HPDE6-E6E7 (cell line): ENCODE data around the gene PSMD7.

Experiments
- DNase-seq: peaks from one replicate; pipeline ENCODE4 v3.0.0; 2011; ENCODE audit warnings: missing footprints; ENCODE audit errors: extremely low spot score

PSMD7 gene

DNA sequence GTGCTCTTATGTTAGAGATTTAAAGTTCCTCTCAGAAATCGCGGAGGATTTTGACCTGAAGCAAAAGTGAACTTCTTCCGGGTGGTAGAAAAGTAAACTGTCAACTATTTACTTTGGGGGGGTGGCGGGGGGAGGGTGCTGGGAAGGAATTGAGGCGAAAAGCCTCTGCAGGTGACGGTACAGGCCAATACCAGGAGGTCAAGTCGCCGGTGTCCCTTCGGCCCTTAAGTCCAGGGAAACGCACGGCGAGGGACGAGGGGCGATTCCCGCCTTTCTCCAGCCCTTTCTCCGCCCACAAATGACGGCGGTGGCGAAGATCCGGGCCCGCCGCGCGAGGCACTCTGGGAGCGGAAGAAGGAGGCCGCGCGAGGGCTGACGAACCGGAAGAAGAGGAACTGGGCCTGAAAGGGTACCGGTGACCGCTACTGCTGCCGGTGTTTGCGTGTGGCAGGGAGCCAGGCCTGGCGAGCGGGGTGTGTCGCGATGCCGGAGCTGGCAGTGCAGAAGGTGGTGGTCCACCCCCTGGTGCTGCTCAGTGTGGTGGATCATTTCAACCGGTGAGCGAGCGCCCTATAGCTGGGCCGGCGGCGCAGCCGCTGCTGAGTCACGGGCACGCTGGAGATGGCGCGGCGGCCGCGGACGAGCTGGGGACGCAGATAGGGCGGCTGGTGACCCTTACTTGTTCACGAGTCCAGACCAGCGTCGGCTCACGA lies at the start of gene PSMD7:
PSMD7 (plus strand) TSS at position 383 of the 713 bp plus-strand sequence; CDS start at position 484, 101 bp downstream.
- DNase-seq = peak; percentile 91

DNA sequence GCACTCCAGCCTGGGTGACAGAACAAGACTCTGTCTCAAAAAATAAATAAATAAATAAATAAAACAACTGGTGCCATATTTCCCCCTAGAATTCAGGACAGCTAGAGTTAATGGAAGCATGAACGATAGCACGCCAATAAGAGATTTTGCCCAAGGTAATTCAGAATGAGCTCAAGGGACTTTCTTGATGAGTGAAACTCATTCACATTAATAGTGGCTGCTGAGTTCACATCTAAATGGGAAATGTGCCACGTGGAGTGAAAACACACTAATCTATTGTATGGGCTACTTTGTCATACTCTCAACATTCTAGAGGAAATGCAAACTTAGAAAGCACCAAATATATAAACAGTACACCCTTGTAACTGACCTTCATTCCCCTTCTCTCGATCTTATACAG lies 47.4 kb upstream of the PSMD7 start:
- DNase-seq = no peak

DNA sequence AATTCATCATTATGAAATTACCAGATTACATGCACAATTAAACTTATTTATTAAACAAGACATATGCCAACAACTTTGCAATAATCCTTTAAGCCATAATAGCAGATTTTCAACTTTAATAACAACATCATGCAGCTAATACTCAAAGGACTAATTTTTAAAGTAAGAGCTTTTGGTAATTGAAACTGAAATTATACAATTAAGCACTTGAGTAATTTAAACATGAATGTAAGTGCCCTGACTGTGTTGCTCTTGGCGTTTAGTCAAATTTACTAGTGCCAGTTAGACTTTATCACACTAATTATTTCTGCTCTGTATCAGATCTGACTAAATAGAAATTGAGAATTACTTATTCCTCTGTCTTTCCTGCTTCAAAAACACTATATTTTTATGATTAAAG lies 46.8 kb upstream of the PSMD7 start:
- DNase-seq = no peak

DNA sequence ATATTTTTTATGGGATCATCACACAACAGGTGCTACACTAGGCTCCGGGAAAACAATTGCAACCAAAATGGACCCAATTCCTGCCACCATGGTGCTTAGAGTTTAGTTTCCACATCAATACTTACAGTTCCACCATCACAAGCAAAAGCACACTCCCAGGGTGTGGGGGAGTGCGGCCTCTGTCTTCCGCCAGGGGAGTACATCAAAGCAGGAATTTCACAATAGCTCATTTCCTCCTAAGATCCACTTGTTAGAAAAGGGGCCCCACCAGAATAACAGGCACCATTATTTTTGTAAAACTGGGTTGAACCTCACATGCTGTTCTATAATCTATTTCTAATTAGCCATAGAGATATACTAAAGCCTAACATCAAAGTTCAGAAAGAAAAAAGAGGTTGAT lies 44.3 kb upstream of the PSMD7 start:
- no peak for DNase-seq

DNA sequence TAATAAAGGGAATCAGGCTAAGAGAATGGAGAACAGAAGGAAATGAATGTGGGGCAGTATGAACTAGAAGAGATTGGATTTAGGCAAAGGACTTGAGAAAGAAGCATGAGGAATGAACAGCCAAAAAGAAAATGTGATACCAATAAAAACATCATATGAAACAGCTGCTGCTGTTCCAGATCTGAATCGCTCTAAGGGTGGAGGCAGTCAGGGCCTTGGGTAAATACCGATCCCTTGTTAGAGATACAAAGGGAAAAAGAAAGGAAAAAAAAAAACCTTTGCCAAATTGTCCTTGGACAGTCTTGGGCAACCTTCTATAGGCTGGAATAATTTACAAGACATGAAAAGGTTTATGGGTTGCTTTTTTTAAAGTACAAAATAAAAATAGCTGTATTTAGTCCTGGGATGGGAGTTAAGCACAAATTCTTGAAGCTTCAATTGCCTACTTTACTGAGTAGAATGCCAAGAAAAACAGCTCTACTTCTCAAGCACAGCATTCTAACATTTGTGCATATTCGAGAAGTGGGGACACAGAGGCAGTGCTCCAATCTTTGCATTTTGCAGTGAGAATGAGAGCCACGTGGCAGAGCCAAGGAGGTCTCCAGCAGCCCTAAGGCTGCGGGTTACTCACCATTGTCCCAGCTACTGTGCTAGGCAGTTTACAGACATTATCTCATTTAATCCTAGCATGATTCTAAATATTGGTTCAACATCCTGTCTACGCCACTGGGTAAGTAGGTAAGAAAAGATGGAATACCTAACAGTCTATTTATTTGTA lies 43.3 kb upstream of the PSMD7 start:
- DNase-seq = no peak

DNA sequence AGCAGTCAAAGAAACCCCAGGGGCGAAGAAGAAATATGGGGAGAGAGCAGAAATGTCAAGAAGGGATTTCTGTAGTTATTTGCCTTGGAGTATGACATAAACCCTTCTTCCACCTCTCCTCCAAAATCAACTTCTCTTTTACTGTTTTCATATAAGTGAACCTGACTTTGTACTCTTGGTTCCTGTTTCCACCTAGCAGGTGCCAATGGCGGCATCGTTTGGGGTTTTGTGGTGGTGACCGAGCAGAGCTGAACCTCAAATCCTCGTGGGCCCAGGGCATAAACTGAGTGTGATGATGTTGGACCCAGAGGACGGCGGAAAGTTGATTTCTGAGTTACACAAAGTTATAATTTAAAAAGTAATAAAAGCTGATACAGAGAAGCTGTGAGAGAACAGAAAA lies 39.6 kb upstream of the PSMD7 start:
- no peak for DNase-seq

DNA sequence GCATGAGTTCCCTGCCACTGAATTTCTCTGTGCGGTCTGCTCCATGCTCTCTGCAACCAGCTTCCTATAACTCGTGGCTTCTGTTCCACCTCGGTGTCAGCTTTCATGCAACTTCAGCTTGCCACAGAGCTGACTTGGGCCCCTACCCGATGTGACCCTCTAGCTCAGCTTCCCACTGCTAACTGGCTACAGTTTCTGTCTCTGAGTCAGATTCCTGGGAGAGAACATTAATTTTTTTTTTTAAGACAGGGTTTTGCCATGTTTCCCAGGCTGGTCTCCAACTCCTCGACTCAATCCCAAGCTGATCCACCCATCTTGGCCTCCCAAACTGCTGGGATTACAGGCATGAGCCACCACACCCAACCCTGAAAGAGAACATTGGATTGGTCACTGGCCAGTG lies 35.5 kb upstream of the PSMD7 start:
- DNase-seq = no peak

DNA sequence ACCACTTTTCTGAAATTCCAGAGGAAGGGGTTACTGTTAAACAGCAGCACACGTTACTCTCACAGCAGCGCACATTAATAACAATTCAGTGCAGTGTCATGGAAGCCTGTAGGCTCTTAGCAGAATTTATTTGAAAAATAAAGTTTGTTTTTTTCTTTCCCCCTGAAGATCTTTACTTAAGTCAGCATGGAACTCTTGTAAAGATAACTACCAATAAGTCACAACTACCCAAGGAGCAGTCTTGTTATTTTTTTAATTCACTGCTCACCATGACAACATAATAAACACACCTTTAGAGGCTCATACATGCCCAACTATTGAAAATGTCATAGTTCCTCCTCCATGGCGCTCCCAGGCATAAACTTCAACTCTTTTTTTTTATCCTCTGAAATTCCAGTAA lies 31.8 kb upstream of the PSMD7 start:
- DNase-seq = no peak

DNA sequence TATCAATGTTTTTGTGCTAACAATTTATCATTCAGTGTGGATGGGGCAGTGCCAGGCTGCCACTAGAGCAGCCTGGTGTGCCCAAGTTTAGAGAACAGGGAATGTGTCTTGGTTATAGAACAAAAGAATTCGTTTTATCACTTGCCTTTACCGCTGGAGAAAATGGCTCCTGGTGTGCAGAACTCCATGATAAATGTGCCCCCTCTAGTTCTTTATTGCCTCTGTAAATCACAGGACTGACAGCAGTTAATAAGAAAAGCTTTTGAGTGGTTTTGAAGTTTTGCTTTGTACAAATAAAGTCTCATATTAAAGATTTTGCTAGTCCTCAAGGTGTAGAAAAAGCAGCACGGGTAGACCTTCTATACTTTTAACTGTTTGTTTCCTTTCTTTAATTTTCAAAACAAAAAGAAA lies 28.2 kb upstream of the PSMD7 start:
- DNase-seq = no peak

DNA sequence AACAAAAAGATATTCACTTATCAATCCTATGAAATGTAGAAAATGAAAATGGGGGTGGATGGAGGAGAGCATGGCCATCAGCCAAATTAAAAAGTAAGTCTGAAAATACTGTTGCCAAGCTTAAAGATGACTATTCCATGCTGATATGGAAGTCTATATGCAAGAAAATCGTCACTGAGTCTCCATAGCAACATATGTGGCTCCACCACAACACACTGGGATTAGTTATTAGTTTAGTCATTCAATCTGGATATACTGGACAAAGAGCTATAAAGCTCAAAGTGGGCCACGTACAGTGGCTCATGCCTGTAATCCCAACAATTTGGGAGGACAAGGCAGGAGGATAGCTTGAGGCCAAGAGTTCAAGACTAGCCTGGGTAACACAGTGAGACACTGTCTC lies 24.7 kb upstream of the PSMD7 start:
- no peak for DNase-seq

DNA sequence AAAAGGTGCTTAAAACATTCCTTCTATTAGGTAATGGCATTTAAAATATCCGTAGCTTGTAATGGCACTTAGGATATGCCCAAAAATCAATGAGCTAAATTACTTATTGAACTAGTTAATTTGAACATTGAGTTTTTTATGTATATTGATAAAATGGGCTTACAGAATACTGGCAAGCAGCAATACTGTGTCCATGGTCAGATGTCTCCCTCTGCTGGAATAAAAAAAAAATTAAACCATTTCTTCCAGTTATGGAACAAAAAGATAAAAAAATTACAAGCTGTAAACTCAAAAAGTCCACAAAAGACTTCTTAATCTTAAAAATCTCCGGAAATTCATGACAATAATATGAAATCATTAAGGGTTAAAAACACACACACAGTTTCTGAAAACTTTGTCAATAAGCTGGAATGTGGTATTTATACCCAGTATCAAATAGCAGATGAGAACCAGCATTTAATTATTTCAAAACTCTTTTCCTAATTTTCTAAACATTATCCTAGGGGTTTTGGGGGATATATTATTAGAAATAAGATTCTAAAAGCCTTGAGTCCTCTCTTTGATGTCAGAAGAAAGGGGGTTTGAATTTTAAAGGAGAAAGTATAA lies 21.5 kb upstream of the PSMD7 start:
- peak; percentile 48 for DNase-seq

DNA sequence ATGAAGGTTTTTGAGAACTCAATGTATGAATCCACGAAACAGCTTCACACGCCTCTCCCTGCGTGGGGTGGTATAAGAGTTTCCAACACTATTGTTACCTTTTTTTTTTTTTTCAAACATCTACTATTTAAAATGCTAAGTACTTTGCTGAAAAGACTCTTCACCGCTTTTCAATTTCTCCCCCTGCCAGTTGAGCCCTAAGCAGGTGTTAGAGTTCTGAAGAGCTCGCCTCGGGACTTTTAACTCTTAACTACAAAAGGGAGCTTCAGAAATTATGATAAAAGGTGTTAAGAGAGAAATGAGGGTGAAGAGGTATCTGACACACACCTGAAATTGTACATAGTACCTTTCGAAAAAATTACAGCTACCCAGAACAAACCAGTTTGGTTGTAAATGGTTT lies 20.9 kb upstream of the PSMD7 start:
- DNase-seq = no peak

DNA sequence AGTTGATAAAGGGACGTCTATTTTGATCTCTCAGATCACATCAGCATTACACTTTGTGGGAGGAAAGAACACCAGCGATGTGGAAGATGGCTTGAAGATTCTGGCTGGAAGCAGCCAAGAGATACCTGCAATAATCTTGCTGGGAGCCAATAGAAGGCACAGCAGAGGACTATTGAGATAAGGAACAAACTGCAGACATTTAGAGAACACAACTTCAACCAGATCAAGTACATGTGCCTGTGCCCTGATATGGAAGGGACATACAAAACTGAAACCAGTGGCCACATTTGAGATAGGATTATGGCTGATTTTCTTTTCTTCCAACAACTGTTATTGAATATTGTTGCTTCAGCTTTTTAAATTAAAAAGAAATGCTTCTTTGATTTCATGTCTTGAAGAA lies 18.6 kb upstream of the PSMD7 start:
- no peak for DNase-seq

DNA sequence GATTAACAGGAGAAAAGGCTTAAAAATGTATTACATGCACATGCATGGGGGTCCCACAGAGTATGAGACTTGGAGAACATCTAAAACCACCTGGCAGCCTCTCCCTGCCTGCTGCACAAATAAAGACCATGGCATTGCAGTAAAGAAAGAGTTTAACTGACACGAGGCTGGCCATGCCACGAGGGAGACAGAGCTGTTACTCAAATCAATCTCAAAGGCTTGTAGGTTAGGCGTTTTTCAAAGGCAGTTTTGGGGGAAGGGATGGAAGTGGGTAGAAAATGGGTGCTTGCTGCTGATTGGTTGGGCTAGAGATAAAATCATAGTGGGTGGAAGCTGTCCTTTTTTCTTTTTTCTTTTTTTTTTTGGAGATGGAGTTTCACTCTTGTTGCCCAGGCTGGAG lies 17.3 kb upstream of the PSMD7 start:
- DNase-seq = no peak

DNA sequence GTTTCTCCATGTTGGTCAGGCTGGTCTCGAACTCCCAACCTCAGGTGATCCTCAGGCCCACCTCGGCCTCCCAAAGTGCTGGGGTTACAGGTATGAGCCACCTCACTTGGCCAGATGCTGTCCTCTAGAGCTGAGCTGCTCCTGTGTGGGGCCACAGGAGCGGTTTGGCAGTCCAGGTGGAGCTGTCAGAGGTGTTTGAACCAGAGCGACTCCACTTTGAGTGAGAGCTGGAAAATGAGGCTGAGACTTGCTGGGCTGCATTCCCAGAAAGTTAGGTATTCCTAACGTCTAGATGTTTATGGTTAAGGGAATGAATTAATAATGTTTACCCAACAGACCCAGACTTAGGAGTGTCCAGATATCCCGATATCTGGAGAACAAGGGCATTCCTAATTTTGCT lies 16.8 kb upstream of the PSMD7 start:
- DNase-seq = no peak

DNA sequence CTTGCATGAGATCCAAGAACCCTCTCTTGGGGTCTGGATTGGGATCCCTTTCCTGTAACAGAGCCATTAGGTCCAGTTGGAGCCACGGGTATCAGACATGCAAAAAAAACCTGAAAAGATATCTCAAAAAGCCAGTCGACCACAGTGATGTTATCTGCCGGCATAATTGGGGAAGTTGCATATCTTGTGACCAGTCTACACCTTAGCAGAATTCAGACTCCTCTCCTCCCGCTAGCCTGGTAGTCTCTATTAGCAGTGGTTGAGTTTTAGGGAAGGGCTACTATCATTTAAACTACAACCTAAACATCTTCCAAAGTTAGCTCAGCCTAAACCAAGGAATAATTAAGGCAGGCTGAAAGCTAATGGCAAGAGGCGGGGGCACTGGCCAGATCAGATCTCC lies 16.2 kb upstream of the PSMD7 start:
- DNase-seq = no peak

DNA sequence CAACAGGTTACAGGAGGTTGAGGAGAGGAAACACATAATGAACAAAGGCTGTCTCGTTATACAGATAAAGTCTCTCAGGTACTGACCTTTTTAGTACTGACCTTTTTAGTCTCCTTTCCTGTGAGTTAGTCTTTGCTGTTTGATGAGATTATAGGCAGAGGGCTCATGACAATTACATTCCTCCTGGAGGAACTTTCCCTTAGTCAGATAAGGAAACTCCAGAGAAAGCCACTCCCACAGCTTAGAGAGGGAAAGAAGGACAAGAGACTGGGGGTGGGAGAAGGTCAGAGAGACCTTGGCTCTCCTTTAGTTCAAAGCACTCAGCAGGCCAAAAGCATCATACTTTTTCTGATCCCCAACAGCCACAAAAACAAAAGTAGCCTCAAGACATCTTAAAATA lies 15.3 kb upstream of the PSMD7 start:
- DNase-seq = no peak

DNA sequence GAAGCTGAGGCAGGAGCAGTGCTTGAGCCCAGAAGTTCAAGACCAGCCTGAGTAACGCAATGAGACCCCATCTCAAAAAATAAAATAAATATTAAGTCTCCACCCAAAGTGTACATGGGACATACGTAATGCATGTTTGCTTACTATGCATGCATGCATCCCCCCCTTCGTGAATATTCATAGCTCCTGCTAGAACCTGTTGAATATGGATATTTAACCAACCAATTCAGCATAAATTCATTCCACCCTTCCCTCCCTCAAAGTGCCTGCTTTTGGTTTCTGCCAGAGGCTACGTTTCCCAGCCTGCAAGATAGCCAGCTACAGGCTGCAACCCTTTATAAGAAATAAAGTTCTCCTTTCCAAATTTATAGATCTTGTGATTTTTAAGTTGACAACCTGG lies 12.9 kb upstream of the PSMD7 start:
- DNase-seq = no peak

DNA sequence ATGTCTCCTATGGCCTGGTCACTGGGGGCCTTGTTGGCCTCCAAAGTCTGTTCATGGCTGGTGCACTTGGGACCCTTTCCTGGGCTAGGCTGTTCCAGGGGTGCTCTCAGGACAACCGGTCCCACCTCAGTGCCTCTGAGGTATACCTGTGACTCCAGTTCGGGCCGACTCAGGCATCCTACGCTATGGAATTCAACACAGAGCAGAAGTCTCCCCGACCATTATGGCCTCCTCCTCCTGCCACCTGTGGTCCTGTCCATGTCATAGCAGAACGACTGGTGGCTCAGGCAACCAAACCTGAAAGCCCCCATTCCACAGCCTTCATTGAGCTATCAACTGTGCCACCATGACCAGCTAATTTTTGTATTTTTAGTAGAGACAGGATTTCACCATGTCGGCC lies 8.5 kb upstream of the PSMD7 start:
- DNase-seq = no peak

DNA sequence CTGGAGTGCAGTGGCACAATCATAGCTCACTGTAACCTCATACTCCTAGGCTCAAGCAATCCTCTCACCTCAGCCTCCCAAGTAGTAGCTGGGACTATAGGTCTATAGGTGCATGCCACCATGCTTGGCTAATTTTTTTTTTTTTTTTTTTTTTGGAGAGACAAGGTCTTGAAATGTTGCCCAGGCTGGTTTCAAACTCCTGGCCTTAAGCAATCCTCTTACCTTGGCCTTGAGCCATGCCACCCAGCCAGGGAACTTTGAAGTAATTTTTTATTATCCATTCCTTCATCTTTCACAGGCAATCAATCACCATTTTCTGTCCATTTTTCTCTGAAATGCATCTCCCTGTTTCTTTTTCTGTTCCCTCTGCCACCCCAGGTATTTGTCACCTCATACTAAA lies 6.3 kb upstream of the PSMD7 start:
- DNase-seq = no peak

DNA sequence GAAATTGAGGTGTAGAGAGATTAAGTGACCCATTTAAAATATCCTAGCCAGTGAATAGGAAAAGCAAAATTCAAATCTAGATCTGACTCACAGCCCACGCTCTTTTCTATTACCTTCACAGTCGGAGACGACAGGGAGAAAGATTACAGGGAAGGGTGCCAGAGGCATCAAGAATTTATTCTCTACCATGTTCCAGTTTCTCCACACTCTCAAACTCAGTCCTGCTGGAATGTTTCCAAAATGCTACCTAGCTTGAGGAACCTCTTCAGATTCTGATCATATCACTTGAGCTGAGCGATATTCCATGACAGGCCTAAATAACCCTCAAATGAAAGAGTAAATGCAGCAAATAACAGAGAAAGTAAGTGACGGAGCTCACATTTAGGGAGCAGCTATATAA lies 5.4 kb upstream of the PSMD7 start:
- DNase-seq = no peak

DNA sequence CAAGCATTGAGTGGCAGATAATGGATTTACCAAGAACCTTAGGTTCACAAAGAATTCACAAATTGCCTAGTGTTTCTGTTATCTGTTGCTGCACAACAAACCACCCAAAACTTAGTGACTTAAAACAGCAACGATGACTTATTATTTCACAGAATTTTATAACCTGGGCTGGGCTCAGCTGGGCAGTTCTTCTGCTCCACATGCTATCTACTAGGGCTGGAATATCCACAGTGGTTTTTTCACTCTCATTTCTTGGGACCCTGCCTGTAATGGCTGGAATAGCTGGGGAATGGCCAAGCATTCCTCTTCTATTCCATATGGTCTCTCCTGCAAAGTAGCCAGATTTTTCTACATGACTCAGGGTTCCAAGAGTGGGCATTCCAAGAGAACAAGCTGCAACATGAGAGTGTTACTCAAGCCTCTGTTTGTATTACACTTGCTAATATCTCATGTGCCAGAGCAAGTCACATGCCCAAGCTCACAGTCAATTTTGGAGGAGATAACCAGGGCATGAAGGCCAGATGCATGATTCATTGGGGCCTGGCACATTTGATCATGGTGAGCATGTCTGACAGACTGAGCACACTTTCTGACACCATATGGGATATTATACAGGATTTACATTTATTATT lies 4.9 kb upstream of the PSMD7 start:
- peak; percentile 95 for DNase-seq

DNA sequence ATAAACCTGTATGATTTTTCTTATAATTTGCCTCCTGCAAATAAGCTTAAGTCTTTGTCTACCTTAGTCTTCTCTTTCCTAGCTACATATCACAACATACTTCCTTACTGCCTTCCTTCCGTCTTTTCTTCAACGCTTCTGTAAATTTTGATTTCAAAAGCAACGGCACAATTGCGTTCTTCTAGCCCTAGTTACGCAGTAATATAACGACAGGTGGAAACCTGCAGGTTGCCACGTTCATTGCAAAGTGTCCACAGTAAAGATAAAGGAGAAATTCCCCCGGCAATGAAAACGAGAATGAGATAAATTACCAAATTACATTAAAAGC lies 546 bp upstream of the PSMD7 start:
- no peak for DNase-seq
